HG02642 (cell line): ENCODE data around the gene SELPLG.
"Not testable (repeated sequence)": the region's sequence is repeated elsewhere in the genome, so short reads cannot be mapped to it uniquely, and the experiment has no call there.

Experiments
- ATAC-seq: cut with Tn5 transposase; IDR thresholded peaks from one replicate; pipeline ENCODE4 v1.9.1; 2021; ENCODE audit warnings: mild to moderate bottlenecking; ENCODE audit not compliant: unreplicated experiment, poor library complexity

The SELPLG gene

GRCh38 chr12:108622921-108623514 is 10.7 kb downstream of the SELPLG start:
- ATAC-seq: no peak

GRCh38 chr12:108622421-108622820 is 11.3 kb downstream of the SELPLG start:
- ATAC-seq: no peak

GRCh38 chr12:108621161-108621560 is 12.5 kb downstream of the SELPLG start:
- no peak for ATAC-seq

GRCh38 chr12:108620236-108620879 is 13.3 kb downstream of the SELPLG start:
- ATAC-seq: no peak

- ATAC-seq: no peak
These were observed 14.1 kb downstream of the SELPLG start for GRCh38 chr12:108619369-108620160.

- not testable (repeated sequence) for ATAC-seq
These were observed 14.8 kb downstream of the SELPLG start for GRCh38 chr12:108618953-108619274.

- peak; percentile 47 for ATAC-seq
These were observed 15.4 kb downstream of the SELPLG start for GRCh38 chr12:108618079-108618952.

GRCh38 chr12:108616941-108617858 is 16.5 kb downstream of the SELPLG start:
- ATAC-seq: peak; percentile 83

GRCh38 chr12:108616359-108616758 is 17.3 kb downstream of the SELPLG start:
- ATAC-seq: no peak

GRCh38 chr12:108615918-108616317 is 17.8 kb downstream of the SELPLG start:
- ATAC-seq: no peak

- no peak for ATAC-seq
These were observed 19.1 kb downstream of the SELPLG start for GRCh38 chr12:108614639-108615038.

- no peak for ATAC-seq
These were observed 19.7 kb downstream of the SELPLG start for GRCh38 chr12:108614041-108614440.

- no peak for ATAC-seq
These were observed 20.1 kb downstream of the SELPLG start for GRCh38 chr12:108613548-108613947.

- ATAC-seq: no peak
These were observed 20.9 kb downstream of the SELPLG start for GRCh38 chr12:108612788-108613282.

- no peak for ATAC-seq
These were observed 21.7 kb downstream of the SELPLG start for GRCh38 chr12:108611884-108612415.

GRCh38 chr12:108610856-108611605 is 22.7 kb downstream of the SELPLG start:
- ATAC-seq: no peak

GRCh38 chr12:108610336-108610815 is 23.3 kb downstream of the SELPLG start:
- ATAC-seq: no peak
